HTERT RPE-1 (cell line): Measurements from ENCODE around the gene TCFL5.

Experiments
- in situ Hi-C: fragments of 300-500 bp; cut with MboI; formaldehyde crosslinking; loops from 4 replicates; pipeline ENCODE4 v1.14.3; 2020; ENCODE audit warnings: low sequenced_read_pairs

TCFL5 gene

GRCh38 chr20:62800314-62801259 lies 61.0 kb downstream of the TCFL5 start:
- in situ Hi-C loops: no loop called here

- in situ Hi-C loops: no loop called here
These were observed 61.7 kb downstream of the TCFL5 start for GRCh38 chr20:62799873-62800272.

GRCh38 chr20:62799459-62799858 lies 62.2 kb downstream of the TCFL5 start:
- in situ Hi-C loops: no loop called here

- in situ Hi-C loops: no loop called here
These were observed 62.6 kb downstream of the TCFL5 start for GRCh38 chr20:62799036-62799435.

- in situ Hi-C loops: no loop called here
These were observed 63.7 kb downstream of the TCFL5 start for GRCh38 chr20:62797671-62798532.

- in situ Hi-C loops: no loop called here
These were observed 64.7 kb downstream of the TCFL5 start for GRCh38 chr20:62796699-62797491.

- in situ Hi-C loops: no loop called here
These were observed 66.4 kb downstream of the TCFL5 start for GRCh38 chr20:62795023-62795761.

- in situ Hi-C loops: no loop called here
These were observed 67.5 kb downstream of the TCFL5 start for GRCh38 chr20:62794007-62794724.

- in situ Hi-C loops: no loop called here
These were observed 67.9 kb downstream of the TCFL5 start for GRCh38 chr20:62793757-62794006.

GRCh38 chr20:62792940-62793756 lies 68.5 kb downstream of the TCFL5 start:
- in situ Hi-C loops: no loop called here

- in situ Hi-C loops: no loop called here
These were observed 69.3 kb downstream of the TCFL5 start for GRCh38 chr20:62792182-62792939.

- in situ Hi-C loops: no loop called here
These were observed 70.1 kb downstream of the TCFL5 start for GRCh38 chr20:62791301-62792181.
